HCT116 (cell line): ENCODE results near the gene MEF2B. TPM values are rescaled to one million over a fixed set of nuclear protein-coding genes. Genes with fewer than 3 reads are reported as not detected.

ENCODE experiments used
- ATAC-seq: fragments of 200-7000 bp; cut with Tn5 transposase; 2 replicates; pipeline ENCODE4 v1.9.1; 2020; ENCODE audit warnings: mild to moderate bottlenecking, moderate library complexity
- BruUV-seq: library from RNA; stranded (reverse); fragments of 400-500 nt; replicated peaks from 2 replicates; lab custom pipeline; 2021; lab: Mats Ljungman, UMichigan
- CTCF ChIA-PET: fragments of 300-600 bp; sonication (Branson Sonifier 250); formaldehyde crosslinking; loops from one replicate; lab custom pipeline; 2021; ENCODE audit warnings: antibody characterized with exemption; lab: Charles Lee
- POLR2A ChIA-PET: fragments of 300-600, 350-600 bp; sonication (Branson Sonifier 250); formaldehyde crosslinking; loops from one replicate; lab custom pipeline; 2021; ENCODE audit warnings: antibody characterized with exemption; lab: Charles Lee
- RAD21 ChIA-PET, 2 experiments: fragments of 300-600 bp; sonication (Branson Sonifier 250); formaldehyde crosslinking; loops; one replicate each; lab custom pipeline; 2023; ENCODE audit warnings: low total read pairs in 2 of 2; ENCODE audit not compliant: uncharacterized antibody in 2 of 2, unreplicated experiment in 2 of 2, low non-redundant PET in 1 of 2; lab: Charles Lee
- DNase-seq: peaks from one replicate; pipeline ENCODE4 v3.0.0-alpha.2; 2010; ENCODE audit warnings: low read depth, low spot score
- H2AFZ ChIP-seq: fragments of 200-600 bp; shearing (Covaris generic), sonication (generic); 2 replicates; pipeline ENCODE4 v1.6.1; 2017; ENCODE audit warnings: low read depth, mixed run types, mixed read lengths, antibody characterized with exemption, low read length; ENCODE audit not compliant: poor library complexity, severe bottlenecking
- H3K27ac ChIP-seq: 2 replicates; pipeline ENCODE4 v1.5.1; 2012; ENCODE audit warnings: low read depth, low read length
- H3K27me3 ChIP-seq: fragments of 200-600 bp; sonication (generic); 2 replicates; pipeline ENCODE4 v1.6.1; 2016; ENCODE audit warnings: mixed run types, low read length, mixed read lengths; ENCODE audit not compliant: insufficient read depth
- H3K36me3 ChIP-seq, 2 experiments: fragments of 200-500 bp in 1 of 2; fragments of 200-600 bp in 1 of 2; sonication (Bioruptor generic) in 1 of 2; sonication (generic) in 1 of 2; 2 replicates each; pipeline versions ENCODE4 v1.5.1 to v1.6.1; 2014 to 2016; ENCODE audit warnings: low read length in 2 of 2, inconsistent platforms in 1 of 2, mixed read lengths in 1 of 2, mixed run types in 1 of 2; ENCODE audit not compliant: insufficient read depth in 2 of 2, control insufficient read depth in 1 of 2
- H3K4me1 ChIP-seq, 2 experiments: fragments of 200-600 bp in 1 of 2; sonication (generic) in 1 of 2; 2 replicates each; pipeline versions ENCODE4 v1.5.1 to v1.6.1; 2012 to 2017; ENCODE audit warnings: low read length in 2 of 2, inconsistent platforms in 1 of 2, mild to moderate bottlenecking in 1 of 2, mixed read lengths in 1 of 2, mixed run types in 1 of 2, moderate library complexity in 1 of 2; ENCODE audit not compliant: insufficient read depth in 2 of 2, control insufficient read depth in 1 of 2
- H3K4me2 ChIP-seq: fragments of 200-600 bp; sonication (generic); 2 replicates; pipeline ENCODE4 v1.6.1; 2017; ENCODE audit warnings: mixed run types, low read length, mixed read lengths
- H3K4me3 ChIP-seq, 2 experiments: fragments of 200-600 bp in 1 of 2; sonication (generic) in 1 of 2; replicated peaks in 1 of 2; 2 replicates each; pipeline ENCODE4 v1.5.1; 2011 to 2016; ENCODE audit warnings: low read length in 2 of 2, control low read depth in 1 of 2, low read depth in 1 of 2, mild to moderate bottlenecking in 1 of 2, mixed read lengths in 1 of 2, mixed run types in 1 of 2
- H3K79me2 ChIP-seq: fragments of 200-600 bp; sonication (generic); 2 replicates; pipeline ENCODE4 v1.6.1; 2017; ENCODE audit warnings: mild to moderate bottlenecking, mixed run types, low read length, moderate library complexity, mixed read lengths; ENCODE audit not compliant: insufficient read depth
- H3K9ac ChIP-seq: fragments of 200-600 bp; sonication (generic); 2 replicates; pipeline ENCODE4 v1.6.1; 2016; ENCODE audit warnings: low read length, mixed read lengths
- H3K9me2 ChIP-seq: fragments of 200-600 bp; sonication (generic), shearing (Covaris generic); 2 replicates; pipeline ENCODE4 v1.6.1; 2017; ENCODE audit warnings: mixed run types, mild to moderate bottlenecking, moderate library complexity; ENCODE audit not compliant: insufficient read depth
- H3K9me3 ChIP-seq, 2 experiments: fragments of 200-500 bp in 1 of 2; fragments of 200-600 bp in 1 of 2; sonication (Bioruptor generic) in 1 of 2; sonication (generic) in 1 of 2; 2 replicates each; pipeline ENCODE4 v1.6.1; 2014 to 2017; ENCODE audit warnings: low read length in 2 of 2, mixed read lengths in 2 of 2, inconsistent platforms in 1 of 2, low read depth in 1 of 2, mild to moderate bottlenecking in 1 of 2, mixed run types in 1 of 2, moderate library complexity in 1 of 2; ENCODE audit not compliant: control insufficient read depth in 1 of 2, insufficient read depth in 1 of 2
- H4K20me1 ChIP-seq: fragments of 200-600 bp; sonication (generic), shearing (Covaris generic); 2 replicates; pipeline ENCODE4 v1.6.1; 2017; ENCODE audit warnings: mixed run types, mild to moderate bottlenecking, moderate library complexity; ENCODE audit not compliant: insufficient read depth
- CTCF ChIP-seq, 3 experiments: fragments of 200-600 bp in 1 of 3; sonication (generic) in 1 of 3; IDR thresholded peaks in 2 of 3; conservative IDR thresholded peaks in 1 of 3; 2 replicates each; pipeline ENCODE4 v1.5.1; 2012 to 2017; ENCODE audit warnings: low read depth in 2 of 3, low read length in 2 of 3, antibody characterized with exemption in 1 of 3, borderline replicate concordance in 1 of 3, control low read depth in 1 of 3, mild to moderate bottlenecking in 1 of 3, mixed read lengths in 1 of 3, mixed run types in 1 of 3, moderate library complexity in 1 of 3; ENCODE audit not compliant: insufficient read depth in 1 of 3
- EGR1 ChIP-seq: IDR thresholded peaks from 2 replicates; pipeline ENCODE4 v1.6.1; 2012; ENCODE audit warnings: low read depth
- JUND ChIP-seq: IDR thresholded peaks from 2 replicates; pipeline ENCODE4 v1.6.1; 2012
- REST ChIP-seq: IDR thresholded peaks from 2 replicates; pipeline ENCODE4 v1.6.1; 2012; ENCODE audit warnings: low read depth
- SP1 ChIP-seq: IDR thresholded peaks from 2 replicates; pipeline ENCODE4 v1.6.1; 2012; ENCODE audit warnings: low read depth
- intact Hi-C: fragments of 100-400 bp; cut with micrococcal nuclease; formaldehyde crosslinking; loops from 2 replicates; pipeline ENCODE4 v1.10.0; 2022
- total RNA-seq: library from RNA; stranded (reverse); gene quantifications from one replicate; pipeline ENCODE4 v1.2.1, GENCODE V29; 2021; ENCODE audit not compliant: unreplicated experiment

MEF2B gene
- total RNA-seq, 1 experiment from 2014 or later = 7.9 TPM

GRCh38 chr19:19098703-19099632 lies 71.1 kb downstream of the MEF2B start (continued):
- TF ChIP-seq REST = no peak
- no peak for TF ChIP-seq SP1
- TF ChIP-seq, all 23 proteins: peak for 0

- Histone ChIP-seq H3K36me3 (no peaks in the 10 kb centered on the region), H3K4me2 (peak overlapping the region; percentile 65), H3K9ac (peak overlapping the region; percentile 55), H3K4me3 (no peak overlapping the region), H3K9me2 (no peaks in the 10 kb centered on the region), H3K4me1 (peaks cover 54 to 94% of the 10 kb centered on the region in 2 experiments), H2AFZ (no peak overlapping the region), H4K20me1 (no peaks in the 10 kb centered on the region), H3K9me3 (no peaks in the 10 kb centered on the region), H3K79me2 (no peaks in the 10 kb centered on the region), H3K27me3 (no peaks in the 10 kb centered on the region), H3K27ac (peak overlapping the region; percentile 48)
- ATAC-seq = peak; percentile 72
- BruUV-seq = no TSS peak
- POLR2A ChIA-PET = no interaction called here
- CTCF ChIA-PET = no interaction called here
- intact Hi-C loops = loop anchor here (2.0 kb wide), 1 partner anchor 35 kb away; the partner anchor contains the start of gene SLC25A42
- peak; percentile 15; the same call in 1 of the 2 replicates for TF ChIP-seq JUND
- TF ChIP-seq EGR1 = no peak
- TF ChIP-seq CTCF (IDR thresholded peaks at IDR 0.05 in 2 of 3, conservative IDR thresholded peaks at IDR 0.05 in 1 of 3; ENCODE audit: borderline replicate concordance in 1 of 3, insufficient read depth in 1 of 3, low read depth in 2 of 3, low read length in 2 of 3) = peak in 2 of 3 experiments; percentile 38 to 43; a peak in 4 of 6 replicates
- RAD21 ChIA-PET = no interaction called here
- peak; percentile 49 for DNase-seq
Observed at GRCh38 chr19:19098084-19098702, 71.9 kb downstream of the MEF2B start.
